GM18508 (cell line): Measurements from ENCODE around the gene INTS15.

Experiments
- ATAC-seq: cut with Tn5 transposase; IDR thresholded peaks from one replicate; pipeline ENCODE4 v1.9.1; 2021; ENCODE audit warnings: moderate number of reproducible peaks; ENCODE audit not compliant: insufficient read depth, unreplicated experiment

Gene INTS15

DNA sequence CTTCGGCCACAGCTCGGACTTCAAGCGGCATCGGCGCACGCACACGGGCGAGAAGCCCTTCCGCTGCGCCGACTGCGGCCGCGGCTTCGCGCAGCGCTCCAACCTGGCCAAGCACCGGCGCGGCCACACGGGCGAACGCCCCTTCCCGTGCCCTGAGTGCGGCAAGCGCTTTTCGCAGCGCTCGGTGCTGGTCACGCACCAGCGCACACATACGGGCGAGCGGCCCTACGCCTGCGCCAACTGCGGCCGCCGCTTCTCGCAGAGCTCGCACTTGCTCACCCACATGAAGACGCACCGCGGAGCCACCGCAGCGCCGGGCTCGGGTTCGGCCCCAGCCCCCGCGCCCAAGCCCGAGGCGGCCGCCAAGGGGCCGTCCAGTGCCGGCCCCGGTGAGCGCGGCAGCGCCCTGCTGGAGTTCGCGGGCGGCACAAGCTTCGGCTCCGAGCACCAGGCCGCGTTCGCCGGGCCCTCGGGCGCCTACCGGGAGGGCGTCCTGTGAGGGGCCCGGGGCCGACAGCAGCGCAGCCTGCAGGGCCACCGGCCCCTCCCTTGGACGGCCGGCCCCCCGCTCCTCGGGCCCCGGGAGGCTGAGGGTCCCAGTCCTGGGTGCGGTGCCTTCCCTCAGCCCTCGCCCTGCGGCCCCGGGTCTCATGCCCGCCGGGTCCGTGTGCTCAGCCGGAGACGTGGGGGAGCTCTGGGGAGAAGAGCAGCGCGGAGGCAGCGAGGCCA is 64.5 kb downstream of the INTS15 start:
- ATAC-seq: no peak

- no peak for ATAC-seq
Measured at GRCh38 chr7:6654842-6655610, 65.2 kb downstream of the INTS15 start.

- ATAC-seq: no peak
Measured at GRCh38 chr7:6655636-6656385, 66.0 kb downstream of the INTS15 start.

GRCh38 chr7:6656413-6656812 is 66.6 kb downstream of the INTS15 start:
- ATAC-seq: no peak
